Adrenal gland (tissue), 5 donors: Measurements from ENCODE around the gene RFX1.

ENCODE experiments used
- CTCF ChIP-seq, 6 experiments: fragments of 450-650 bp in 4 of 6; fragments of 200-600 bp in 2 of 6; sonication (generic) in 1 of 6; IDR thresholded peaks; 1 replicate in 5 of 6; 2 replicates in 1 of 6; pipeline versions ENCODE4 v1.5.1 to v1.8.0; 2016 to 2021; ENCODE audit warnings: antibody characterized with exemption in 6 of 6, mild to moderate bottlenecking in 2 of 6, moderate library complexity in 1 of 6
- POLR2A ChIP-seq, 2 donors: fragments of 450-650 bp; IDR thresholded peaks; one replicate each; pipeline ENCODE4 v1.6.1; 2017; ENCODE audit warnings: antibody characterized with exemption in 2 of 2, mild to moderate bottlenecking in 2 of 2, moderate library complexity in 1 of 2
- donor health status: DM: no; HTN: no; CAD: no.

GRCh38 chr19:14006085-14006765, at the start of gene RFX1:
- TF ChIP-seq CTCF (IDR thresholded peaks at IDR 0.05) (no peak), POLR2A (IDR thresholded peaks at IDR 0.05) (peak in 1 of 2 donors; percentile 3)
